GM23338 (cell line): ENCODE measurements around the gene HCN1. TPM values are rescaled to one million over a fixed set of nuclear protein-coding genes. Genes with fewer than 3 reads are reported as not detected.

ENCODE experiments used
- ATAC-seq: fragments of 200-7000 bp; cut with Tn5 transposase; 3 replicates; pipeline ENCODE4 v1.9.1; 2020
- DNase-seq: peaks from one replicate; pipeline ENCODE4 v3.0.0-alpha.2; 2015; ENCODE audit warnings: low spot score
- H2AFZ ChIP-seq: fragments of 200-600 bp; sonication (generic); 2 replicates; pipeline ENCODE4 v1.8.0; 2016; ENCODE audit warnings: antibody characterized with exemption, mild to moderate bottlenecking, moderate library complexity
- H3F3A ChIP-seq: fragments of 200-600 bp; sonication (generic); replicated peaks from 2 replicates; pipeline ENCODE4 v1.8.0; 2017; ENCODE audit warnings: antibody characterized with exemption, mixed run types, low read depth
- H3K27ac ChIP-seq: fragments of 200-600 bp; sonication (generic); 2 replicates; pipeline ENCODE4 v1.6.1; 2016; ENCODE audit warnings: low read depth
- H3K27me3 ChIP-seq: fragments of 200-600 bp; sonication (generic); 2 replicates; pipeline ENCODE4 v1.8.0; 2016; ENCODE audit warnings: mild to moderate bottlenecking, mixed run types, moderate library complexity; ENCODE audit not compliant: insufficient read depth
- H3K36me3 ChIP-seq: fragments of 200-600 bp; sonication (generic); 2 replicates; pipeline ENCODE4 v1.8.0; 2016; ENCODE audit warnings: mild to moderate bottlenecking; ENCODE audit not compliant: insufficient read depth
- H3K4me1 ChIP-seq: fragments of 200-600 bp; sonication (generic); 2 replicates; pipeline ENCODE4 v1.8.0; 2016; ENCODE audit warnings: mild to moderate bottlenecking, moderate library complexity; ENCODE audit not compliant: insufficient read depth
- H3K4me2 ChIP-seq: fragments of 200-600 bp; sonication (generic); 2 replicates; pipeline ENCODE4 v1.7.1; 2017; ENCODE audit warnings: mixed run types
- H3K4me3 ChIP-seq: fragments of 200-600 bp; sonication (generic); 2 replicates; pipeline ENCODE4 v1.6.1; 2016; ENCODE audit warnings: mixed run types
- H3K79me2 ChIP-seq: fragments of 200-600 bp; sonication (generic); replicated peaks from 2 replicates; pipeline ENCODE4 v1.8.0; 2017; ENCODE audit warnings: mild to moderate bottlenecking; ENCODE audit not compliant: insufficient read depth
- H3K9me2 ChIP-seq: fragments of 200-600 bp; sonication (generic); 2 replicates; pipeline ENCODE4 v1.8.0; 2017; ENCODE audit not compliant: insufficient read depth
- H4K20me1 ChIP-seq: fragments of 200-600 bp; sonication (generic); replicated peaks from 2 replicates; pipeline ENCODE4 v1.8.0; 2017; ENCODE audit warnings: mild to moderate bottlenecking; ENCODE audit not compliant: insufficient read depth
- H3K27ac Mint-ChIP-seq: 2 replicates; pipeline ENCODE4 v1.8.0; 2020; ENCODE audit warnings: inconsistent platforms, mild to moderate bottlenecking, moderate library complexity, mixed read lengths
- H3K27me3 Mint-ChIP-seq: 3 replicates; pipeline ENCODE4 v1.8.0; 2022; ENCODE audit warnings: low read depth, mild to moderate bottlenecking, moderate library complexity, mixed read lengths, inconsistent platforms; ENCODE audit not compliant: insufficient read depth, poor library complexity
- H3K36me3 Mint-ChIP-seq: 3 replicates; pipeline ENCODE4 v1.8.0; 2021; ENCODE audit warnings: low read depth, mild to moderate bottlenecking, inconsistent platforms, moderate library complexity, mixed read lengths
- H3K4me1 Mint-ChIP-seq: 3 replicates; pipeline ENCODE4 v1.8.0; 2020; ENCODE audit warnings: mild to moderate bottlenecking, inconsistent platforms, mixed read lengths
- H3K4me3 Mint-ChIP-seq: 3 replicates; pipeline ENCODE4 v1.8.0; 2021; ENCODE audit warnings: moderate library complexity, mild to moderate bottlenecking, inconsistent platforms, mixed read lengths
- H3K9me3 Mint-ChIP-seq: 3 replicates; pipeline ENCODE4 v1.8.0; 2020; ENCODE audit warnings: moderate library complexity, mild to moderate bottlenecking, inconsistent platforms, mixed read lengths
- EZH2 ChIP-seq: fragments of 200-600 bp; sonication (generic); IDR thresholded peaks from one replicate; pipeline ENCODE4 v1.8.0; 2017; ENCODE audit warnings: antibody characterized with exemption, mild to moderate bottlenecking, low read depth; ENCODE audit not compliant: unreplicated experiment
- EZH2phosphoT487 ChIP-seq: fragments of 200-600 bp; sonication (generic); IDR thresholded peaks from one replicate; pipeline ENCODE4 v1.8.1; 2018; ENCODE audit warnings: antibody characterized with exemption; ENCODE audit not compliant: unreplicated experiment
- JUNB ChIP-seq: IDR thresholded peaks from one replicate; pipeline ENCODE4 v1.6.1; 2016; ENCODE audit warnings: antibody characterized with exemption; ENCODE audit not compliant: unreplicated experiment
- NANOG ChIP-seq: IDR thresholded peaks from 2 replicates; pipeline ENCODE4 v1.6.1; 2016; ENCODE audit warnings: antibody characterized with exemption, borderline replicate concordance
- ZNF114 ChIP-seq: fragments of 250-450 bp; sonication (Bioruptor Pico); IDR thresholded peaks from 2 replicates; pipeline ENCODE4 v1.5.0; 2020; ENCODE audit warnings: mild to moderate bottlenecking, moderate library complexity
- ZNF462 ChIP-seq: fragments of 250-450 bp; sonication (Bioruptor Pico); IDR thresholded peaks from 2 replicates; pipeline ENCODE4 v1.5.0; 2020; ENCODE audit warnings: mild to moderate bottlenecking, moderate library complexity
- polyA plus RNA-seq: library from polyadenylated mRNA; unstranded; fragments of >200 nt; fragmentation: Nextera tagmentation; extraction: Ambion mirVana; gene quantifications from 2 replicates; pipeline ENCODE4 v1.2.1, GENCODE V29; 2016
- total RNA-seq: library from RNA; depleted of rRNA; stranded (reverse); fragments of >200 nt; shearing (Covaris generic); gene quantifications from 2 replicates; pipeline ENCODE4 v1.2.3, GENCODE V29; 2014
- TF ChIP-seq, protein P1 (sequence below): IDR thresholded peaks from 2 replicates; pipeline ENCODE4 v1.6.1; 2016; ENCODE audit warnings: antibody characterized with exemption

The HCN1 gene
- total and polyA plus RNA-seq, 2 experiments from 2014 or later: 2.8 to 6.9 TPM

- Histone ChIP-seq H3F3A (no peaks in the 10 kb centered on the region), H3K4me1 (no peaks in the 10 kb centered on the region), H2AFZ (no peak overlapping the region), H3K36me3 (peaks cover 15% of the 10 kb centered on the region; the same call in 1 of the 2 replicates), H3K27ac (no peak overlapping the region), H3K27me3 (no peaks in the 10 kb centered on the region), H3K4me3 (no peak overlapping the region), H3K79me2 (no peaks in the 10 kb centered on the region), H3K9me2 (no peaks in the 10 kb centered on the region), H4K20me1 (no peaks in the 10 kb centered on the region), H3K4me2 (no peak overlapping the region)
- Mint-ChIP-seq H3K9me3 (peaks cover 42% of the 10 kb centered on the region), H3K36me3 (peaks cover 46% of the 10 kb centered on the region), H3K27me3 (no peaks in the 10 kb centered on the region), H3K27ac (no peak overlapping the region), H3K4me3 (no peak overlapping the region), H3K4me1 (no peaks in the 10 kb centered on the region)
- ATAC-seq (no peak), DNase-seq (no peak)
- TF ChIP-seq NANOG (no peak), EZH2 (no peak)
Observed at GRCh38 chr5:45295231-45295630, 400.9 kb downstream of the HCN1 start.

GRCh38 chr5:45288746-45289145 is 407.4 kb downstream of the HCN1 start:
- Histone ChIP-seq H4K20me1 (no peaks in the 10 kb centered on the region), H3K4me1 (peaks cover 8% of the 10 kb centered on the region), H3K36me3 (no peaks in the 10 kb centered on the region), H3K9me2 (no peaks in the 10 kb centered on the region), H2AFZ (no peak overlapping the region), H3K4me3 (no peak overlapping the region), H3K4me2 (no peak overlapping the region), H3K79me2 (no peaks in the 10 kb centered on the region), H3K27ac (no peak overlapping the region), H3F3A (no peaks in the 10 kb centered on the region), H3K27me3 (no peaks in the 10 kb centered on the region)
- no peak for TF ChIP-seq ZNF114 (CRISPR knock-in tag)
- TF ChIP-seq JUNB: no peak
- peak; percentile 11; the same call in 1 of the 2 replicates for TF ChIP-seq NANOG
- no peak for TF ChIP-seq EZH2phosphoT487
- TF ChIP-seq, protein P1, sequence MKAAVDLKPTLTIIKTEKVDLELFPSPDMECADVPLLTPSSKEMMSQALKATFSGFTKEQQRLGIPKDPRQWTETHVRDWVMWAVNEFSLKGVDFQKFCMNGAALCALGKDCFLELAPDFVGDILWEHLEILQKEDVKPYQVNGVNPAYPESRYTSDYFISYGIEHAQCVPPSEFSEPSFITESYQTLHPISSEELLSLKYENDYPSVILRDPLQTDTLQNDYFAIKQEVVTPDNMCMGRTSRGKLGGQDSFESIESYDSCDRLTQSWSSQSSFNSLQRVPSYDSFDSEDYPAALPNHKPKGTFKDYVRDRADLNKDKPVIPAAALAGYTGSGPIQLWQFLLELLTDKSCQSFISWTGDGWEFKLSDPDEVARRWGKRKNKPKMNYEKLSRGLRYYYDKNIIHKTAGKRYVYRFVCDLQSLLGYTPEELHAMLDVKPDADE: no peak
- TF ChIP-seq ZNF462 (CRISPR knock-in tag): peak; percentile 21; the same call in 1 of the 2 replicates
- DNase-seq (peak; percentile 49), ATAC-seq (peak; percentile 92)
- Mint-ChIP-seq H3K9me3 (peaks cover 20% of the 10 kb centered on the region), H3K4me3 (no peak overlapping the region), H3K27ac (peak overlapping the region; percentile 94), H3K4me1 (peaks cover 25% of the 10 kb centered on the region), H3K27me3 (peaks cover 3% of the 10 kb centered on the region), H3K36me3 (peaks cover 28% of the 10 kb centered on the region; the same call in 2 of the 3 replicates)
